Skeletal muscle cell (primary cell): ENCODE results near the gene MACF1.
"Not testable (repeated sequence)": the region's sequence is repeated elsewhere in the genome, so short reads cannot be mapped to it uniquely, and the experiment has no call there.

Source experiments
- DNase-seq: peaks from one replicate; pipeline ENCODE4 v3.0.0-alpha.2; 2010; ENCODE audit warnings: low read depth
- H3K4me3 ChIP-seq: 2 replicates; pipeline ENCODE4 v1.5.1; 2011; ENCODE audit warnings: low read depth, mild to moderate bottlenecking, control low read depth, low read length, moderate library complexity

The MACF1 gene

GRCh38 chr1:39491146-39491921, 286.8 kb downstream of the MACF1 start, which contains the start of gene BMP8A:
Gene BMP8A, plus strand, starts transcription at chr1:39491636. Its CDS starts 356 bp downstream, at chr1:39491992.
- peak within 1 kb of the TSS; percentile 39 for H3K4me3 ChIP-seq
- DNase-seq = no peak

- H3K4me3 ChIP-seq, DNase-seq: not testable (repeated sequence)
Measured at GRCh38 chr1:39492118-39493042, 287.9 kb downstream of the MACF1 start.

GRCh38 chr1:39493043-39493810, 288.7 kb downstream of the MACF1 start:
- not testable (repeated sequence) for DNase-seq, H3K4me3 ChIP-seq

GRCh38 chr1:39494671-39495410, 290.3 kb downstream of the MACF1 start:
- no peak overlapping the region for H3K4me3 ChIP-seq
- no peak for DNase-seq

GRCh38 chr1:39496520-39496919, 292.0 kb downstream of the MACF1 start:
- H3K4me3 ChIP-seq = not testable (repeated sequence)

GRCh38 chr1:39497585-39497984, 293.1 kb downstream of the MACF1 start:
- H3K4me3 ChIP-seq = no peak overlapping the region
- DNase-seq = no peak

More at GRCh38 chr1:39496520-39496919, 292.0 kb downstream of the MACF1 start:
- not testable (repeated sequence) for DNase-seq

GRCh38 chr1:39498096-39498710, 293.7 kb downstream of the MACF1 start:
- not testable (repeated sequence) for H3K4me3 ChIP-seq, DNase-seq

GRCh38 chr1:39498821-39499220, 294.3 kb downstream of the MACF1 start:
- not testable (repeated sequence) for DNase-seq, H3K4me3 ChIP-seq

- DNase-seq = no peak
- no peak overlapping the region for H3K4me3 ChIP-seq
Measured at GRCh38 chr1:39499668-39500067, 295.2 kb downstream of the MACF1 start.

- no peak for DNase-seq
- no peak overlapping the region for H3K4me3 ChIP-seq
Measured at GRCh38 chr1:39500862-39501389, 296.4 kb downstream of the MACF1 start.

GRCh38 chr1:39501666-39502065, 297.2 kb downstream of the MACF1 start:
- H3K4me3 ChIP-seq = no peak overlapping the region
- DNase-seq = peak; percentile 35

- not testable (repeated sequence) for DNase-seq, H3K4me3 ChIP-seq
Measured at GRCh38 chr1:39504436-39504835, 299.9 kb downstream of the MACF1 start.

- H3K4me3 ChIP-seq = no peak overlapping the region
- DNase-seq = no peak
Measured at GRCh38 chr1:39505289-39505688, 300.8 kb downstream of the MACF1 start.

- H3K4me3 ChIP-seq = no peak overlapping the region
- no peak for DNase-seq
Measured at GRCh38 chr1:39507230-39507928, 302.9 kb downstream of the MACF1 start.

GRCh38 chr1:39508266-39508665, 303.8 kb downstream of the MACF1 start:
- no peak for DNase-seq
- no peak overlapping the region for H3K4me3 ChIP-seq

GRCh38 chr1:39508857-39509305, 304.4 kb downstream of the MACF1 start:
- H3K4me3 ChIP-seq = no peak overlapping the region
- peak; percentile 12 for DNase-seq

GRCh38 chr1:39509360-39510009, 305.0 kb downstream of the MACF1 start:
- DNase-seq = peak; percentile 19
- H3K4me3 ChIP-seq = no peak overlapping the region
